Measurements from ENCODE around the gene RBM4B. TPM values are rescaled to one million over a fixed set of nuclear protein-coding genes. Genes with fewer than 3 reads are reported as not detected.

Gene RBM4B
- total and polyA plus RNA-seq, 2 of the 13 experiments (the other 11 are each of a cell fraction or from before 2014, with no cell fraction given), result 25.8 to 32.4 TPM

DNA sequence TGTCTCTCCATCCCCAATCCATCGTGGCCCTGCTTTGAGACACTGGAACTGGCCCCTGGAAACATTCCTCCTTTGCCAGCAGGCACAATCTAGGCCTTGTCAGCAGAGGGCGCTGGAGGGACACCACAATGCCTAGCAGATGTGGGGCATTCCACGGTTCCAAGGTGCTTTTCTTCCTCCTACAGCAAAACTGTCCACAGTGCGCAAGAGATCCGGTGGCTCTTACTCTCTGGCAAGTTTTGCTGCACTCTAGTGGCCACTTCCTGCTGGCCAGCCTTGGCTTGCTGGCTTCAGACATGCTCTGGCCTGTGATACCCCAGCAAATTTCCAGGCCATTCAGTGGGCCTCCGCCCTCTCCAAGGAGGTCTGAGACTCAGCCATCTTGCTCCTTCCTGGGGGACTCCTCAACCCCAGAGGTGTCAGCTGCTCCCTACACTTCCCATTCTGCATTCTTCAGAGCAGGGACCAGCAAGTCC lies 17.1 kb upstream of the RBM4B start:
- Histone ChIP-seq H3K9me3 (ENCODE audit: low read length) (no peaks in the 10 kb centered on the region), H3K79me2 (ENCODE audit: insufficient read depth, low read length) (no peaks in the 10 kb centered on the region), H3K4me1 (ENCODE audit: insufficient read depth, low read length) (no peaks in the 10 kb centered on the region), H3K36me3 (replicated peaks in 1 of 2; ENCODE audit: control insufficient read depth in 1 of 2, insufficient read depth in 2 of 2, low read length in 2 of 2) (no peaks in the 10 kb centered on the region), H3K4me2 (ENCODE audit: low read depth, low read length) (no peak overlapping the region), H2AFZ (ENCODE audit: low read length) (no peak overlapping the region), H3K9ac (ENCODE audit: insufficient read depth, low read depth, low read length) (no peak overlapping the region), H3K27ac (ENCODE audit: extremely low read length, insufficient read depth, low read length) (no peak overlapping the region), H3K27me3 (ENCODE audit: control insufficient read depth in 1 of 2, insufficient read depth in 2 of 2, low read length in 2 of 2) (no peaks in the 10 kb centered on the region), H4K20me1 (ENCODE audit: insufficient read depth, low read length) (no peaks in the 10 kb centered on the region), H3K4me3 (replicated peaks in 1 of 3; ENCODE audit: insufficient read depth in 1 of 3, low read depth in 2 of 3, low read length in 3 of 3) (no peak overlapping the region)
- in situ Hi-C loops (cut with HindIII; ENCODE audit: extremely low pct_ligation_motif_present, low pct_unique_long_range_greater_than_20kb), result loop anchor here (5.0 to 10.0 kb wide), 3 partner anchors 138 to 290 kb away; partner anchors contain the start of gene C11orf86
- WGBS (ENCODE audit: low lambda C conversion rate), result 17% methylated on average over 1 of the region's 6 CpGs
- ChIA-PET POLR2A (no interaction called here), CTCF (ENCODE audit: low intra/inter-chr PET ratio, low total read pairs) (interaction anchor here (0.7 to 2.5 kb wide), 8 partner anchors 116 to 287 kb away, joined by 3 to 84 read pairs (median 4); no protein-coding TSS in a partner anchor)
- ATAC-seq (peak; percentile 97), FAIRE-seq (peak; percentile 99), DNase-seq (ENCODE audit: low spot score) (peak; percentile 96)
- BruUV-seq (replicated peaks), result no TSS peak
- intact Hi-C loops (cut with micrococcal nuclease; ENCODE audit: unreplicated experiment), result loop anchor here (1.0 to 2.0 kb wide), 2 partner anchors 140 to 282 kb away; no protein-coding TSS in a partner anchor
- TF ChIP-seq ZNF431 (CRISPR knock-in tag; IDR thresholded peaks at IDR 0.05; ENCODE audit: borderline replicate concordance, low read depth), result no peak
- TF ChIP-seq BHLHE40 (IDR thresholded peaks at IDR 0.05; ENCODE audit: low read length), result 0 out of 2 replicates have a peak, but pooled peaks have one; percentile 26
- no peak for TF ChIP-seq ZNF282 (IDR thresholded peaks at IDR 0.05; ENCODE audit: partially characterized antibody)
- TF ChIP-seq, protein P1, sequence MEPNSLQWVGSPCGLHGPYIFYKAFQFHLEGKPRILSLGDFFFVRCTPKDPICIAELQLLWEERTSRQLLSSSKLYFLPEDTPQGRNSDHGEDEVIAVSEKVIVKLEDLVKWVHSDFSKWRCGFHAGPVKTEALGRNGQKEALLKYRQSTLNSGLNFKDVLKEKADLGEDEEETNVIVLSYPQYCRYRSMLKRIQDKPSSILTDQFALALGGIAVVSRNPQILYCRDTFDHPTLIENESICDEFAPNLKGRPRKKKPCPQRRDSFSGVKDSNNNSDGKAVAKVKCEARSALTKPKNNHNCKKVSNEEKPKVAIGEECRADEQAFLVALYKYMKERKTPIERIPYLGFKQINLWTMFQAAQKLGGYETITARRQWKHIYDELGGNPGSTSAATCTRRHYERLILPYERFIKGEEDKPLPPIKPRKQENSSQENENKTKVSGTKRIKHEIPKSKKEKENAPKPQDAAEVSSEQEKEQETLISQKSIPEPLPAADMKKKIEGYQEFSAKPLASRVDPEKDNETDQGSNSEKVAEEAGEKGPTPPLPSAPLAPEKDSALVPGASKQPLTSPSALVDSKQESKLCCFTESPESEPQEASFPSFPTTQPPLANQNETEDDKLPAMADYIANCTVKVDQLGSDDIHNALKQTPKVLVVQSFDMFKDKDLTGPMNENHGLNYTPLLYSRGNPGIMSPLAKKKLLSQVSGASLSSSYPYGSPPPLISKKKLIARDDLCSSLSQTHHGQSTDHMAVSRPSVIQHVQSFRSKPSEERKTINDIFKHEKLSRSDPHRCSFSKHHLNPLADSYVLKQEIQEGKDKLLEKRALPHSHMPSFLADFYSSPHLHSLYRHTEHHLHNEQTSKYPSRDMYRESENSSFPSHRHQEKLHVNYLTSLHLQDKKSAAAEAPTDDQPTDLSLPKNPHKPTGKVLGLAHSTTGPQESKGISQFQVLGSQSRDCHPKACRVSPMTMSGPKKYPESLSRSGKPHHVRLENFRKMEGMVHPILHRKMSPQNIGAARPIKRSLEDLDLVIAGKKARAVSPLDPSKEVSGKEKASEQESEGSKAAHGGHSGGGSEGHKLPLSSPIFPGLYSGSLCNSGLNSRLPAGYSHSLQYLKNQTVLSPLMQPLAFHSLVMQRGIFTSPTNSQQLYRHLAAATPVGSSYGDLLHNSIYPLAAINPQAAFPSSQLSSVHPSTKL (CRISPR knock-in tag; IDR thresholded peaks at IDR 0.05), result peak; percentile 51; the same call in 1 of the 2 replicates
- TF ChIP-seq, protein P2, sequence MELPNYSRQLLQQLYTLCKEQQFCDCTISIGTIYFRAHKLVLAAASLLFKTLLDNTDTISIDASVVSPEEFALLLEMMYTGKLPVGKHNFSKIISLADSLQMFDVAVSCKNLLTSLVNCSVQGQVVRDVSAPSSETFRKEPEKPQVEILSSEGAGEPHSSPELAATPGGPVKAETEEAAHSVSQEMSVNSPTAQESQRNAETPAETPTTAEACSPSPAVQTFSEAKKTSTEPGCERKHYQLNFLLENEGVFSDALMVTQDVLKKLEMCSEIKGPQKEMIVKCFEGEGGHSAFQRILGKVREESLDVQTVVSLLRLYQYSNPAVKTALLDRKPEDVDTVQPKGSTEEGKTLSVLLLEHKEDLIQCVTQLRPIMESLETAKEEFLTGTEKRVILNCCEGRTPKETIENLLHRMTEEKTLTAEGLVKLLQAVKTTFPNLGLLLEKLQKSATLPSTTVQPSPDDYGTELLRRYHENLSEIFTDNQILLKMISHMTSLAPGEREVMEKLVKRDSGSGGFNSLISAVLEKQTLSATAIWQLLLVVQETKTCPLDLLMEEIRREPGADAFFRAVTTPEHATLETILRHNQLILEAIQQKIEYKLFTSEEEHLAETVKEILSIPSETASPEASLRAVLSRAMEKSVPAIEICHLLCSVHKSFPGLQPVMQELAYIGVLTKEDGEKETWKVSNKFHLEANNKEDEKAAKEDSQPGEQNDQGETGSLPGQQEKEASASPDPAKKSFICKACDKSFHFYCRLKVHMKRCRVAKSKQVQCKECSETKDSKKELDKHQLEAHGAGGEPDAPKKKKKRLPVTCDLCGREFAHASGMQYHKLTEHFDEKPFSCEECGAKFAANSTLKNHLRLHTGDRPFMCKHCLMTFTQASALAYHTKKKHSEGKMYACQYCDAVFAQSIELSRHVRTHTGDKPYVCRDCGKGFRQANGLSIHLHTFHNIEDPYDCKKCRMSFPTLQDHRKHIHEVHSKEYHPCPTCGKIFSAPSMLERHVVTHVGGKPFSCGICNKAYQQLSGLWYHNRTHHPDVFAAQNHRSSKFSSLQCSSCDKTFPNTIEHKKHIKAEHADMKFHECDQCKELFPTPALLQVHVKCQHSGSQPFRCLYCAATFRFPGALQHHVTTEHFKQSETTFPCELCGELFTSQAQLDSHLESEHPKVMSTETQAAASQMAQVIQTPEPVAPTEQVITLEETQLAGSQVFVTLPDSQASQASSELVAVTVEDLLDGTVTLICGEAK (IDR thresholded peaks at IDR 0.05), result no peak
- TF ChIP-seq, protein P2 (CRISPR knock-in tag; IDR thresholded peaks at IDR 0.05), result no peak
- no peak for TF ChIP-seq POGZ (CRISPR knock-in tag; IDR thresholded peaks at IDR 0.05)
- no peak for TF ChIP-seq ZNF180 (CRISPR knock-in tag; IDR thresholded peaks at IDR 0.05; ENCODE audit: borderline replicate concordance, low read depth)
- TF ChIP-seq, protein P3, sequence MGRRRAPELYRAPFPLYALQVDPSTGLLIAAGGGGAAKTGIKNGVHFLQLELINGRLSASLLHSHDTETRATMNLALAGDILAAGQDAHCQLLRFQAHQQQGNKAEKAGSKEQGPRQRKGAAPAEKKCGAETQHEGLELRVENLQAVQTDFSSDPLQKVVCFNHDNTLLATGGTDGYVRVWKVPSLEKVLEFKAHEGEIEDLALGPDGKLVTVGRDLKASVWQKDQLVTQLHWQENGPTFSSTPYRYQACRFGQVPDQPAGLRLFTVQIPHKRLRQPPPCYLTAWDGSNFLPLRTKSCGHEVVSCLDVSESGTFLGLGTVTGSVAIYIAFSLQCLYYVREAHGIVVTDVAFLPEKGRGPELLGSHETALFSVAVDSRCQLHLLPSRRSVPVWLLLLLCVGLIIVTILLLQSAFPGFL (CRISPR knock-in tag; IDR thresholded peaks at IDR 0.05), result no peak
- TF ChIP-seq ZNF274 (CRISPR knock-in tag; IDR thresholded peaks at IDR 0.05), result no peak
- TF ChIP-seq SETDB1 (CRISPR knock-in tag; IDR thresholded peaks at IDR 0.05; ENCODE audit: borderline replicate concordance), result no peak

All from HepG2 (cell line).